ENCODE results near the gene TUT7. TPM values are rescaled to one million over a fixed set of nuclear protein-coding genes. Genes with fewer than 3 reads are reported as not detected.

Gene TUT7
- total RNA-seq, 2 experiments from 2014 or later: 32.0 to 33.6 TPM

GRCh38 chr9:86368871-86369521 lies 14.8 kb upstream of the TUT7 start:
- Mint-ChIP-seq H3K9me3 (peaks cover 33% of the 10 kb centered on the region), H3K4me1 (ENCODE audit: low read depth) (no peaks in the 10 kb centered on the region), H3K4me3 (no peak overlapping the region), H3K36me3 (ENCODE audit: low read depth) (peaks cover 9% of the 10 kb centered on the region), H3K27me3 (peaks cover 5% of the 10 kb centered on the region), H3K27ac (no peak overlapping the region)
- no peak for TF ChIP-seq CTCF (IDR thresholded peaks at IDR 0.05)
- DNase-seq (no peak), ATAC-seq (no peak)
- intact Hi-C loops (cut with micrococcal nuclease): no loop called here
- CTCF ChIA-PET: no interaction called here
- POLR2A ChIA-PET: no interaction called here

GRCh38 chr9:86361176-86361575 lies 7.0 kb upstream of the TUT7 start:
- Mint-ChIP-seq H3K36me3 (ENCODE audit: low read depth) (no peaks in the 10 kb centered on the region), H3K27me3 (no peaks in the 10 kb centered on the region), H3K4me3 (no peak overlapping the region), H3K4me1 (ENCODE audit: low read depth) (no peaks in the 10 kb centered on the region), H3K9me3 (peaks cover under 1% of the 10 kb centered on the region), H3K27ac (no peak overlapping the region)
- DNase-seq (no peak), ATAC-seq (no peak)
- CTCF ChIA-PET: no interaction called here
- TF ChIP-seq CTCF (IDR thresholded peaks at IDR 0.05): no peak
- POLR2A ChIA-PET: no interaction called here
- intact Hi-C loops (cut with micrococcal nuclease): no loop called here

GRCh38 chr9:86359151-86359879 lies 5.1 kb upstream of the TUT7 start:
- Mint-ChIP-seq H3K4me1 (ENCODE audit: low read depth) (peaks cover 6% of the 10 kb centered on the region), H3K27me3 (peaks cover 2% of the 10 kb centered on the region)

GRCh38 chr9:86356871-86357866 lies 3.0 kb upstream of the TUT7 start:
- intact Hi-C loops (cut with micrococcal nuclease): no loop called here
- peaks cover 9% of the 10 kb centered on the region for H3K36me3 Mint-ChIP-seq (ENCODE audit: low read depth)
- POLR2A ChIA-PET: interaction anchor here (1.2 kb wide), 1 partner anchor 31 kb away, joined by 3 read pairs; no protein-coding TSS in a partner anchor
- no peaks in the 10 kb centered on the region for H3K9me3 Mint-ChIP-seq
- CTCF ChIA-PET: interaction anchor here (0.6 kb wide), 1 partner anchor 57 kb away, joined by 3 read pairs; no protein-coding TSS in a partner anchor
- H3K27ac Mint-ChIP-seq: no peak overlapping the region
- peaks cover 12% of the 10 kb centered on the region for H3K4me1 Mint-ChIP-seq (ENCODE audit: low read depth)
- no peak for DNase-seq
- no peak for ATAC-seq
- peaks cover 2% of the 10 kb centered on the region for H3K27me3 Mint-ChIP-seq
- H3K4me3 Mint-ChIP-seq: no peak overlapping the region
- no peak for TF ChIP-seq CTCF (IDR thresholded peaks at IDR 0.05)

More at GRCh38 chr9:86359151-86359879, 5.1 kb upstream of the TUT7 start:
- ChIA-PET POLR2A (interaction anchor here (0.9 kb wide), 1 partner anchor 104 kb away, joined by 3 read pairs; no protein-coding TSS in a partner anchor), CTCF (interaction anchor here (1.5 kb wide), 1 partner anchor 14 kb away, joined by 3 read pairs; no protein-coding TSS in a partner anchor)
- no peak for TF ChIP-seq CTCF (IDR thresholded peaks at IDR 0.05)
- DNase-seq (no peak), ATAC-seq (no peak)
- H3K27ac Mint-ChIP-seq: no peak overlapping the region
- intact Hi-C loops (cut with micrococcal nuclease): no loop called here
- H3K9me3 Mint-ChIP-seq: no peaks in the 10 kb centered on the region
- H3K4me3 Mint-ChIP-seq: no peak overlapping the region
- H3K36me3 Mint-ChIP-seq (ENCODE audit: low read depth): no peaks in the 10 kb centered on the region
